AG09319 (cell line): ENCODE measurements around the gene PTPN1.

ENCODE experiments used
- DNase-seq: peaks from one replicate; pipeline ENCODE4 v3.0.0-alpha.2; 2010; ENCODE audit warnings: low read depth; ENCODE audit errors: extremely low read depth
- TF ChIP-seq, protein P1 (sequence below): IDR thresholded peaks from 2 replicates; pipeline ENCODE4 v1.5.1; 2011; ENCODE audit warnings: low read depth, mild to moderate bottlenecking, inconsistent platforms, low read length, moderate library complexity

The PTPN1 gene

GRCh38 chr20:50560867-50561266 lies 50.7 kb downstream of the PTPN1 start:
- TF ChIP-seq, protein P1, sequence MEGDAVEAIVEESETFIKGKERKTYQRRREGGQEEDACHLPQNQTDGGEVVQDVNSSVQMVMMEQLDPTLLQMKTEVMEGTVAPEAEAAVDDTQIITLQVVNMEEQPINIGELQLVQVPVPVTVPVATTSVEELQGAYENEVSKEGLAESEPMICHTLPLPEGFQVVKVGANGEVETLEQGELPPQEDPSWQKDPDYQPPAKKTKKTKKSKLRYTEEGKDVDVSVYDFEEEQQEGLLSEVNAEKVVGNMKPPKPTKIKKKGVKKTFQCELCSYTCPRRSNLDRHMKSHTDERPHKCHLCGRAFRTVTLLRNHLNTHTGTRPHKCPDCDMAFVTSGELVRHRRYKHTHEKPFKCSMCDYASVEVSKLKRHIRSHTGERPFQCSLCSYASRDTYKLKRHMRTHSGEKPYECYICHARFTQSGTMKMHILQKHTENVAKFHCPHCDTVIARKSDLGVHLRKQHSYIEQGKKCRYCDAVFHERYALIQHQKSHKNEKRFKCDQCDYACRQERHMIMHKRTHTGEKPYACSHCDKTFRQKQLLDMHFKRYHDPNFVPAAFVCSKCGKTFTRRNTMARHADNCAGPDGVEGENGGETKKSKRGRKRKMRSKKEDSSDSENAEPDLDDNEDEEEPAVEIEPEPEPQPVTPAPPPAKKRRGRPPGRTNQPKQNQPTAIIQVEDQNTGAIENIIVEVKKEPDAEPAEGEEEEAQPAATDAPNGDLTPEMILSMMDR = no peak
- no peak for DNase-seq

GRCh38 chr20:50561379-50562078 lies 51.3 kb downstream of the PTPN1 start:
- DNase-seq = peak; percentile 69
- TF ChIP-seq, protein P1 = no peak

GRCh38 chr20:50562262-50562701 lies 52.1 kb downstream of the PTPN1 start:
- TF ChIP-seq, protein P1 = no peak
- no peak for DNase-seq

GRCh38 chr20:50563133-50563944 lies 53.2 kb downstream of the PTPN1 start:
- TF ChIP-seq, protein P1 = no peak
- DNase-seq = no peak

GRCh38 chr20:50565383-50565782 lies 55.2 kb downstream of the PTPN1 start:
- no peak for DNase-seq
- TF ChIP-seq, protein P1 = no peak

GRCh38 chr20:50565871-50566270 lies 55.7 kb downstream of the PTPN1 start:
- TF ChIP-seq, protein P1 = no peak
- DNase-seq = no peak
